OCI-LY1 (cell line): Measurements from ENCODE around the gene ZNF777.

Experiments used
- H2AFZ ChIP-seq: fragments of 200-600 bp; sonication (generic), shearing (Covaris generic); 2 replicates; pipeline ENCODE4 v1.6.0; 2014; ENCODE audit warnings: antibody characterized with exemption, mild to moderate bottlenecking, low read length
- H3F3A ChIP-seq: fragments of 200-600 bp; sonication (generic), shearing (Covaris generic); 2 replicates; pipeline ENCODE4 v1.6.0; 2014; ENCODE audit warnings: mild to moderate bottlenecking, antibody characterized with exemption, low read length, moderate library complexity; ENCODE audit not compliant: insufficient read depth
- H3K27ac ChIP-seq: fragments of 200-600 bp; sonication (generic); 2 replicates; pipeline ENCODE4 v1.5.1; 2014; ENCODE audit warnings: low read length, mixed run types, mild to moderate bottlenecking, low read depth; ENCODE audit not compliant: poor library complexity, severe bottlenecking
- H3K27me3 ChIP-seq: fragments of 200-600 bp; sonication (generic); 2 replicates; pipeline ENCODE4 v1.6.0; 2014; ENCODE audit warnings: antibody characterized with exemption, mild to moderate bottlenecking, low read length, moderate library complexity; ENCODE audit not compliant: insufficient read depth
- H3K36me3 ChIP-seq: fragments of 200-600 bp; sonication (generic); 2 replicates; pipeline ENCODE4 v1.6.1; 2014; ENCODE audit warnings: mild to moderate bottlenecking, antibody characterized with exemption, low read length, moderate library complexity, mixed read lengths; ENCODE audit not compliant: insufficient read depth
- H3K4me1 ChIP-seq: fragments of 200-600 bp; sonication (generic); 2 replicates; pipeline ENCODE4 v1.5.1; 2014; ENCODE audit warnings: mild to moderate bottlenecking, low read length, moderate library complexity; ENCODE audit not compliant: insufficient read depth, severe bottlenecking
- H3K4me2 ChIP-seq: fragments of 200-600 bp; sonication (generic), shearing (Covaris generic); 2 replicates; pipeline ENCODE4 v1.6.1; 2014; ENCODE audit warnings: low read length
- H3K4me3 ChIP-seq: fragments of 200-600 bp; sonication (generic); 2 replicates; pipeline ENCODE4 v1.5.1; 2014; ENCODE audit warnings: low read length, low read depth, mild to moderate bottlenecking, mixed read lengths; ENCODE audit not compliant: poor library complexity, severe bottlenecking
- H3K79me2 ChIP-seq: fragments of 200-600 bp; shearing (Covaris generic); 2 replicates; pipeline ENCODE4 v1.6.1; 2016; ENCODE audit warnings: mixed run types, low read length, mixed read lengths; ENCODE audit not compliant: insufficient read depth
- H3K9ac ChIP-seq: fragments of 200-600 bp; sonication (generic), shearing (Covaris generic); 2 replicates; pipeline ENCODE4 v1.6.1; 2014; ENCODE audit warnings: mild to moderate bottlenecking, low read length, mixed read lengths
- H3K9me2 ChIP-seq: fragments of 200-600 bp; sonication (generic), shearing (Covaris generic); 2 replicates; pipeline ENCODE4 v1.6.1; 2014; ENCODE audit warnings: low read depth, mild to moderate bottlenecking, low read length, mixed read lengths
- H3K9me3 ChIP-seq: fragments of 200-600 bp; shearing (Covaris generic); 2 replicates; pipeline ENCODE4 v1.6.1; 2014; ENCODE audit warnings: low read length, mixed read lengths
- H4K20me1 ChIP-seq: fragments of 200-600 bp; sonication (generic), shearing (Covaris generic); 2 replicates; pipeline ENCODE4 v1.6.0; 2016; ENCODE audit warnings: mild to moderate bottlenecking, low read length; ENCODE audit not compliant: insufficient read depth
- EZH2 ChIP-seq: fragments of 200-600 bp; sonication (generic), shearing (Covaris generic); IDR thresholded peaks from 2 replicates; pipeline ENCODE4 v1.8.0; 2017; ENCODE audit warnings: borderline replicate concordance, mixed run types, mild to moderate bottlenecking, antibody characterized with exemption, low read length, moderate library complexity, mixed read lengths
- TF ChIP-seq, protein P1 (sequence below): fragments of 200-600 bp; sonication (generic), shearing (Covaris generic); IDR thresholded peaks from 2 replicates; pipeline ENCODE4 v1.5.1; 2017; ENCODE audit warnings: mild to moderate bottlenecking, antibody characterized with exemption, low read length, moderate library complexity, mixed read lengths

The ZNF777 gene

DNA sequence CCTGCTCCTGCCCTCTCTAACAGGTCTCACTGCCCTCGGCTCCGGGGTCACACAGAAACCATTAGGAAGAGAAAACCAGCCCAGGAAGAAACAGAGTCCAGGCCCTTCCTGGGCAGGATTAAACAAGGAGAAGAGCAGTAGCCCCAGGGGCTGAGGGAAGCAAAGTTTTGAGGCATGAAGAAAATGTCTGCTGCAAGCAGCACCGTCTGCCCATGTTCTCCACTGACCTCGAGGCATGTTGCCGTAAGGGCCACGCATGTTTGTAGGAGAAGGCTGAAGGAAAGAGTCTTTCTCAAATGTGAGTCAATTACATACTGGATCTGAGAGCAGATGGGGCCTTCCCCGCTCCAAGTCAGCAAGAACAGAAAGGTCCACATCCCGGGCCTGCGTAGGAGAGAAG, 32.5 kb upstream of the ZNF777 start:
- Histone ChIP-seq H4K20me1 (no peaks in the 10 kb centered on the region), H3K4me1 (peaks cover 27% of the 10 kb centered on the region)

DNA sequence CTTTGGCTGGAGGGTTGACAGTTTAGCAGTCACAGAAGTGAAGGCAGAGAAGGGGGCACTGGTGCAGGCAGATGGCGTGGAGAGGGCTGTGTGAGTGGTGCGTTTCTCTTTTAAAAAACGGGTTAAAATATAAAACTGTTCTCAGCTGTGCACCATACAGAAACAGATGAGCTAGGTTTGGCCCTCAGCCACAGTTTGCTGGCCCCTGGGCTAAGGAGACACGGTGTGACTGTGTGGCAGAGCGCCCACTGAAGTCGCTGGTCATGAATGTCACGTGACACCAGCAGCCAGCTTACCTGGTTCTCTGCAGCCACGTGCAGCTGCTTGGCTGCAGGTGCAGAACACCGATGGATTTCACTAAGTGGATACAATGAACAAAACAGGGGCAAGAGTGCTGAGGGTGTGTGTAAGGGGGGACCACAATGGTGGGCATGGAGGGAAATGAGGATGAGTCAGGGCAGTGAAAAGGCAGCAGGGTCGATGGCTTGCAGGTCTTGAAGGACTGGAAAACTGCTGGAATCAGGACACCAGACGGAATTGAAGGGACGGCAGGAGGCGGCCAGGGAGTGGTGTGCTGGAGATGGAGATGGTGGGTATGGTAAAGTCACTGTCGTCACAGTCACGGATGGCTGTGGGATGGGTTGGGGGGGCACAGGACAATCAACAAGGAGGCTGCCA, 29.4 kb upstream of the ZNF777 start:
- Histone ChIP-seq H3K27me3 (no peaks in the 10 kb centered on the region), H3K9ac (no peak overlapping the region)
- TF ChIP-seq, protein P1, sequence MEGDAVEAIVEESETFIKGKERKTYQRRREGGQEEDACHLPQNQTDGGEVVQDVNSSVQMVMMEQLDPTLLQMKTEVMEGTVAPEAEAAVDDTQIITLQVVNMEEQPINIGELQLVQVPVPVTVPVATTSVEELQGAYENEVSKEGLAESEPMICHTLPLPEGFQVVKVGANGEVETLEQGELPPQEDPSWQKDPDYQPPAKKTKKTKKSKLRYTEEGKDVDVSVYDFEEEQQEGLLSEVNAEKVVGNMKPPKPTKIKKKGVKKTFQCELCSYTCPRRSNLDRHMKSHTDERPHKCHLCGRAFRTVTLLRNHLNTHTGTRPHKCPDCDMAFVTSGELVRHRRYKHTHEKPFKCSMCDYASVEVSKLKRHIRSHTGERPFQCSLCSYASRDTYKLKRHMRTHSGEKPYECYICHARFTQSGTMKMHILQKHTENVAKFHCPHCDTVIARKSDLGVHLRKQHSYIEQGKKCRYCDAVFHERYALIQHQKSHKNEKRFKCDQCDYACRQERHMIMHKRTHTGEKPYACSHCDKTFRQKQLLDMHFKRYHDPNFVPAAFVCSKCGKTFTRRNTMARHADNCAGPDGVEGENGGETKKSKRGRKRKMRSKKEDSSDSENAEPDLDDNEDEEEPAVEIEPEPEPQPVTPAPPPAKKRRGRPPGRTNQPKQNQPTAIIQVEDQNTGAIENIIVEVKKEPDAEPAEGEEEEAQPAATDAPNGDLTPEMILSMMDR: no peak
- no peak for TF ChIP-seq EZH2

More for the DNA sequence above, 32.5 kb upstream of the ZNF777 start:
- Histone ChIP-seq H3K9me3 (no peaks in the 10 kb centered on the region), H3K36me3 (peaks cover 51% of the 10 kb centered on the region), H3K9me2 (no peaks in the 10 kb centered on the region), H3K27ac (no peak overlapping the region), H3K9ac (no peak overlapping the region), H3K4me2 (no peak overlapping the region), H3F3A (no peaks in the 10 kb centered on the region), H3K4me3 (no peak overlapping the region), H3K79me2 (no peaks in the 10 kb centered on the region), H3K27me3 (no peaks in the 10 kb centered on the region), H2AFZ (no peak overlapping the region)
- TF ChIP-seq, protein P1: no peak
- no peak for TF ChIP-seq EZH2

DNA sequence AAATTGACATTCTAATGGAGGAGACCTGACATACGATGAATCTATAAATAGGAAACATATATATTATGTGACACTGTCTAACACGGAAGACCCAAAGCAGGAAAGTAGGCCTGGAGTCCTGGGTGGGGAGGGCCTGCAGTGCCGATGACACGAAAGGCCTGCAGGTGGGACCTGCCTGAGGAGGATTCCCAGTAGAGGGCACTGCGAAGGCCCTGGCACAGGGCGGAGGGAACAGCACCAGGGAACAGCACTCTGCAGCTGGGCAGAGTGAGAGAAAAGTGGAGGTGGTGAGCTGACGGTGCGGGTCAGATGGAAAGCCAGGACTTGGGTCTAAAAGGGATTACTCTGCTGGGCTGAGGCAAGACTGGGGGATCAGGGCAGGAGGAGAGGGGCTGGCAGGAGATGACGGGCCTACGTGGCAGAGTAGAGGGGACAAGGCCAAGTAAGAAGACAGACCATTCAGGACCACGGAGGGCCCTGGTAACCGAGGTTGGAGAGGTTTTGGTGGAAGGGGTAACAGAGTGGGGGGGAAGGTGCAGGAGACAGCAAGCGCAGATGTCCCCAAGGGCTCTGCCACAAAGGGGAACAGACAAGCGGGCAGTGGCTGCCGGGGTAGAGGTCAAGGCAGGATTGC, 28.6 kb upstream of the ZNF777 start:
- Histone ChIP-seq H3K9ac (no peak overlapping the region), H3K27ac (no peak overlapping the region), H3K9me2 (no peaks in the 10 kb centered on the region), H3K9me3 (no peaks in the 10 kb centered on the region), H3F3A (no peaks in the 10 kb centered on the region), H4K20me1 (no peaks in the 10 kb centered on the region), H3K27me3 (no peaks in the 10 kb centered on the region), H3K36me3 (peaks cover 81% of the 10 kb centered on the region), H3K79me2 (no peaks in the 10 kb centered on the region), H2AFZ (no peak overlapping the region), H3K4me1 (no peaks in the 10 kb centered on the region), H3K4me3 (no peak overlapping the region), H3K4me2 (no peak overlapping the region)
- TF ChIP-seq EZH2: no peak
- TF ChIP-seq, protein P1: peak; percentile 30; the same call in 1 of the 2 replicates

More for the DNA sequence above, 29.4 kb upstream of the ZNF777 start:
- Histone ChIP-seq H3K36me3 (peaks cover 77% of the 10 kb centered on the region), H3K4me3 (no peak overlapping the region), H2AFZ (no peak overlapping the region), H3K4me1 (peaks cover 3% of the 10 kb centered on the region), H3K4me2 (no peak overlapping the region), H3K9me2 (no peaks in the 10 kb centered on the region), H3K27ac (no peak overlapping the region), H3F3A (no peaks in the 10 kb centered on the region), H3K79me2 (no peaks in the 10 kb centered on the region), H4K20me1 (no peaks in the 10 kb centered on the region), H3K9me3 (no peaks in the 10 kb centered on the region)
